CD14-positive monocyte (primary cell): ENCODE measurements around the gene NLGN1. TPM values are rescaled to one million over a fixed set of nuclear protein-coding genes. Genes with fewer than 3 reads are reported as not detected.

Source experiments
- DNase-seq, 3 donors: peaks; one replicate each; pipeline ENCODE4 v3.0.0-alpha.2; 2011 to 2022
- H2AFZ ChIP-seq: 2 replicates; pipeline ENCODE4 v1.6.0; 2012; ENCODE audit warnings: mild to moderate bottlenecking, low read depth, low read length, inconsistent platforms; ENCODE audit not compliant: insufficient read depth, poor library complexity, severe bottlenecking
- H3K27ac ChIP-seq, 2 donors: 1 replicate in 1 of 2; 2 replicates in 1 of 2; pipeline ENCODE4 v1.5.1; 2012 to 2013; ENCODE audit warnings: low read length in 2 of 2, control low read depth in 1 of 2, inconsistent platforms in 1 of 2, low read depth in 1 of 2, mild to moderate bottlenecking in 1 of 2
- H3K27me3 ChIP-seq, 2 donors: one replicate each; pipeline versions ENCODE4 v1.6.0 to v1.6.1; 2011 to 2013; ENCODE audit warnings: low read length in 2 of 2; ENCODE audit not compliant: control insufficient read depth in 2 of 2, insufficient read depth in 2 of 2
- H3K36me3 ChIP-seq, 2 donors: replicated peaks in 1 of 2; 1 replicate in 1 of 2; 2 replicates in 1 of 2; pipeline versions ENCODE4 v1.5.1 to v1.6.1; 2012 to 2013; ENCODE audit warnings: low read length in 2 of 2, control low read depth in 1 of 2, inconsistent platforms in 1 of 2, mild to moderate bottlenecking in 1 of 2; ENCODE audit not compliant: insufficient read depth in 2 of 2, control insufficient read depth in 1 of 2
- H3K4me1 ChIP-seq, 2 donors: 1 replicate in 1 of 2; 2 replicates in 1 of 2; pipeline versions ENCODE4 v1.5.1 to v1.6.1; 2012 to 2013; ENCODE audit warnings: low read length in 2 of 2, control low read depth in 1 of 2, inconsistent platforms in 1 of 2, mild to moderate bottlenecking in 1 of 2, moderate library complexity in 1 of 2; ENCODE audit not compliant: insufficient read depth in 2 of 2, control insufficient read depth in 1 of 2
- H3K4me2 ChIP-seq: replicated peaks from 2 replicates; pipeline ENCODE3; 2012; ENCODE audit warnings: low read length, moderate library complexity, mild to moderate bottlenecking; ENCODE audit not compliant: poor library complexity, severe bottlenecking; ENCODE audit errors: extremely low read depth
- H3K4me3 ChIP-seq, 3 experiments: fragments of 200-600 bp in 1 of 3; sonication (generic) in 1 of 3; replicated peaks in 1 of 3; 1 replicate in 2 of 3; 2 replicates in 1 of 3; pipeline ENCODE4 v1.5.1; 2011 to 2013; ENCODE audit warnings: low read length in 3 of 3, mild to moderate bottlenecking in 3 of 3, control low read depth in 2 of 3, low read depth in 2 of 3, inconsistent platforms in 1 of 3, moderate library complexity in 1 of 3
- H3K79me2 ChIP-seq: 2 replicates; pipeline ENCODE4 v1.6.0; 2012; ENCODE audit warnings: mild to moderate bottlenecking, control low read depth, inconsistent platforms, low read length, moderate library complexity; ENCODE audit not compliant: insufficient read depth
- H3K9ac ChIP-seq: 2 replicates; pipeline ENCODE4 v1.6.0; 2017; ENCODE audit warnings: low read length, mild to moderate bottlenecking; ENCODE audit not compliant: insufficient read depth, poor library complexity, severe bottlenecking
- H3K9me3 ChIP-seq, 2 donors: replicated peaks in 1 of 2; 1 replicate in 1 of 2; 2 replicates in 1 of 2; pipeline versions ENCODE4 v1.5.1 to v1.6.1; 2012 to 2013; ENCODE audit warnings: low read length in 2 of 2, control low read depth in 1 of 2; ENCODE audit not compliant: control insufficient read depth in 1 of 2, insufficient read depth in 1 of 2
- H4K20me1 ChIP-seq: 2 replicates; pipeline ENCODE4 v1.6.0; 2012; ENCODE audit warnings: mild to moderate bottlenecking, low read length, control low read depth, moderate library complexity; ENCODE audit not compliant: insufficient read depth
- H3K27ac Mint-ChIP-seq, 7 donors: one replicate each; pipeline ENCODE4 v1.8.0; 2020; ENCODE audit warnings: mild to moderate bottlenecking in 7 of 7, mixed read lengths in 7 of 7, moderate library complexity in 6 of 7, inconsistent platforms in 2 of 7
- H3K27me3 Mint-ChIP-seq, 3 donors: one replicate each; pipeline ENCODE4 v1.8.0; 2021 to 2022; ENCODE audit warnings: low read depth in 3 of 3, mild to moderate bottlenecking in 3 of 3, mixed read lengths in 3 of 3, moderate library complexity in 3 of 3, inconsistent platforms in 1 of 3
- H3K36me3 Mint-ChIP-seq, 2 donors: one replicate each; pipeline ENCODE4 v1.8.0; 2020; ENCODE audit warnings: mixed read lengths in 2 of 2, inconsistent platforms in 1 of 2, mild to moderate bottlenecking in 1 of 2
- H3K4me1 Mint-ChIP-seq: one replicate; pipeline ENCODE4 v1.8.0; 2020; ENCODE audit warnings: mild to moderate bottlenecking, mixed read lengths
- H3K4me3 Mint-ChIP-seq, 2 donors: one replicate each; pipeline ENCODE4 v1.8.0; 2020; ENCODE audit warnings: mild to moderate bottlenecking in 2 of 2, mixed read lengths in 2 of 2, moderate library complexity in 1 of 2
- H3K9me3 Mint-ChIP-seq, 7 donors: one replicate each; pipeline ENCODE4 v1.8.0; 2020 to 2022; ENCODE audit warnings: mixed read lengths in 7 of 7, mild to moderate bottlenecking in 6 of 7, moderate library complexity in 6 of 7, inconsistent platforms in 2 of 7
- WGBS: methylation state at CpG from one replicate; pipeline ENCODE4 v1.1.5; 2013; ENCODE audit warnings: missing lambda C conversion rate; ENCODE audit not compliant: insufficient coverage; 5-methylcytosine and 5-hydroxymethylcytosine counted together
- intact Hi-C, 2 donors: fragments of 100-400 bp; cut with micrococcal nuclease; formaldehyde crosslinking; loops; one replicate each; pipeline versions ENCODE4 v1.15.0 to v1.15.1; 2023
- polyA plus RNA-seq, 3 donors: library from polyadenylated mRNA; depleted of rRNA in 1 of 3; unstranded in 2 of 3; stranded (reverse) in 1 of 3; fragments of 300-500 nt in 2 of 3; fragments of >200 nt in 1 of 3; fragmentation: Illumina TruSeq in 2 of 3; gene quantifications; 1 replicate in 2 of 3; 2 replicates in 1 of 3; pipeline ENCODE4 v1.2.3, GENCODE V29; 2012 to 2021
- TF ChIP-seq, protein P1 (sequence below): fragments of 200-600 bp; IDR thresholded peaks from one replicate; pipeline ENCODE4 v1.8.0; 2022; ENCODE audit warnings: antibody characterized with exemption, mild to moderate bottlenecking

NLGN1 gene
- polyA plus RNA-seq, 3 donors: not detected

DNA sequence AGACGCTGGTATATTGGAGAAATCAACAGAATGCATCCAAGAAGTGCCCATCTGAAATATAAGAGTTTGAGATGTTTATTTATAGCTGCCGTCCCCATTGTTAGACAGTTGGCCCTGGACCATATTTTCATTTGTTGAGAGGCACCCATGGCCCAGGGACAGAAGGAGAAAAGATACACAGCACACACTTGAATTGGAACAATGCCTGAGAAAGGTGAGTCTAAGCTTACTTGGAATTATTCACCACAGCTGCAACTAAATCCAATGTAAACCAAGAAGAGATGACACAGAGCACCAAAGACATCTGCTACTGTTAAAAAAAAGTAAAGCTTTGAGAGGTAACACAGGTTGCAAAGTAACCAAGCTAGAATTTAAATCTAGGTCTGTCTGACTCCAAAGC, 936.1 kb downstream of the NLGN1 start:
- no peak overlapping the region for H3K4me3 ChIP-seq
- H3K4me1 ChIP-seq: peaks cover 55 to 58% of the 10 kb centered on the region in 2 donors
- Mint-ChIP-seq H3K27ac (no peak overlapping the region), H3K9me3 (peaks cover 2 to 9% (median 6%) of the 10 kb centered on the region in 7 donors), H3K36me3 (peaks cover 0 to 13% of the 10 kb centered on the region in 2 donors), H3K4me3 (no peak overlapping the region), H3K4me1 (peaks cover 55% of the 10 kb centered on the region), H3K27me3 (peaks cover 0 to 3% (median 0%) of the 10 kb centered on the region in 3 donors)
- no peak overlapping the region for H2AFZ ChIP-seq
- intact Hi-C loops: loop anchor here in 1 of 2 donors (10.0 kb wide), 1 partner anchor 111 kb away; no protein-coding TSS in a partner anchor
- H3K27ac ChIP-seq: no peak overlapping the region
- no peaks in the 10 kb centered on the region for H3K27me3 ChIP-seq
- H4K20me1 ChIP-seq: no peaks in the 10 kb centered on the region
- no peak for DNase-seq
- H3K4me2 ChIP-seq: no peak overlapping the region
- 100% methylated on average over 1 of the region's 2 CpGs for WGBS
- no peaks in the 10 kb centered on the region for H3K79me2 ChIP-seq
- H3K9ac ChIP-seq: no peak overlapping the region
- no peaks in the 10 kb centered on the region for H3K36me3 ChIP-seq
- H3K9me3 ChIP-seq: no peaks in the 10 kb centered on the region
- TF ChIP-seq, protein P1, sequence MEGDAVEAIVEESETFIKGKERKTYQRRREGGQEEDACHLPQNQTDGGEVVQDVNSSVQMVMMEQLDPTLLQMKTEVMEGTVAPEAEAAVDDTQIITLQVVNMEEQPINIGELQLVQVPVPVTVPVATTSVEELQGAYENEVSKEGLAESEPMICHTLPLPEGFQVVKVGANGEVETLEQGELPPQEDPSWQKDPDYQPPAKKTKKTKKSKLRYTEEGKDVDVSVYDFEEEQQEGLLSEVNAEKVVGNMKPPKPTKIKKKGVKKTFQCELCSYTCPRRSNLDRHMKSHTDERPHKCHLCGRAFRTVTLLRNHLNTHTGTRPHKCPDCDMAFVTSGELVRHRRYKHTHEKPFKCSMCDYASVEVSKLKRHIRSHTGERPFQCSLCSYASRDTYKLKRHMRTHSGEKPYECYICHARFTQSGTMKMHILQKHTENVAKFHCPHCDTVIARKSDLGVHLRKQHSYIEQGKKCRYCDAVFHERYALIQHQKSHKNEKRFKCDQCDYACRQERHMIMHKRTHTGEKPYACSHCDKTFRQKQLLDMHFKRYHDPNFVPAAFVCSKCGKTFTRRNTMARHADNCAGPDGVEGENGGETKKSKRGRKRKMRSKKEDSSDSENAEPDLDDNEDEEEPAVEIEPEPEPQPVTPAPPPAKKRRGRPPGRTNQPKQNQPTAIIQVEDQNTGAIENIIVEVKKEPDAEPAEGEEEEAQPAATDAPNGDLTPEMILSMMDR: no peak

DNA sequence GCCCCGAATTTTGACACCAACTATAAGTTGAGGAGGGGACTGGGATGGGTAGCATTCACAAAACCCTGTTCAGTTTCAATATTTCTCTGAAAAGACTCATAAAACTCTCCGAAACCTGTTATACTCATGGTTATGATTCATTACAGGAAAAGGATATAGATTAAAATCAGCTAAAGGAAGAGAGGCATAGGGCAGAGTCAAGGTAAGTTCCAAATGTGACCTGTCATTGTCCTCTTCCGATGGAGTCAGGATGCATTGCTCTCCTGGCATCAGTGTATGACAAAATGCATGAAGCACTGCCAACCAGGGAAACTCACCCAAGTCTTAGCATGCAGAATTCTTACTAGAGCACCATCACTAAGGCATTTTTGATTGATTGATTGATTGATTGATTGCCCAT, 936.6 kb downstream of the NLGN1 start:
- Mint-ChIP-seq H3K4me3 (no peak overlapping the region), H3K27ac (no peak overlapping the region), H3K27me3 (peaks cover 0 to 3% (median 0%) of the 10 kb centered on the region in 3 donors), H3K9me3 (peaks cover 2 to 7% (median 6%) of the 10 kb centered on the region in 7 donors), H3K4me1 (peaks cover 55% of the 10 kb centered on the region), H3K36me3 (peaks cover 0 to 13% of the 10 kb centered on the region in 2 donors)
- H3K9me3 ChIP-seq: no peaks in the 10 kb centered on the region
- no peaks in the 10 kb centered on the region for H3K36me3 ChIP-seq
- TF ChIP-seq, protein P1: no peak
- 100% methylated on average over 1 of the region's 3 CpGs for WGBS
- no peaks in the 10 kb centered on the region for H4K20me1 ChIP-seq
- H3K4me2 ChIP-seq: no peak overlapping the region
- H3K4me1 ChIP-seq: peaks cover 55 to 58% of the 10 kb centered on the region in 2 donors
- H3K4me3 ChIP-seq: no peak overlapping the region
- no peaks in the 10 kb centered on the region for H3K79me2 ChIP-seq
- H3K9ac ChIP-seq: no peak overlapping the region
- no peaks in the 10 kb centered on the region for H3K27me3 ChIP-seq
- intact Hi-C loops: loop anchor here in 1 of 2 donors (10.0 kb wide), 1 partner anchor 111 kb away; no protein-coding TSS in a partner anchor
- no peak for DNase-seq
- H2AFZ ChIP-seq: no peak overlapping the region
- H3K27ac ChIP-seq: no peak overlapping the region
